ENCODE data around the gene TMEM263. TPM values are rescaled to one million over a fixed set of nuclear protein-coding genes. Genes with fewer than 3 reads are reported as not detected.

The TMEM263 gene
- polyA plus RNA-seq, 1 experiment = 52.3 TPM

- no peak overlapping the region for H3K4me3 ChIP-seq (ENCODE audit: low read depth, low read length)
- CTCF ChIA-PET = no interaction called here
- no peak for DNase-seq (ENCODE audit: low read depth)
- no peaks in the 10 kb centered on the region for H3K27me3 ChIP-seq (ENCODE audit: control insufficient read depth, insufficient read depth, low read length)
- no peak for TF ChIP-seq CTCF (IDR thresholded peaks at IDR 0.05; ENCODE audit: insufficient read depth, low read depth, low read length)
- POLR2A ChIA-PET = no interaction called here
- H3K36me3 ChIP-seq (ENCODE audit: control insufficient read depth, insufficient read depth, low read length) = no peaks in the 10 kb centered on the region
Observed at GRCh38 chr12:106947461-106947860, 8.2 kb upstream of the TMEM263 start.

GRCh38 chr12:106950591-106950990 lies 5.1 kb upstream of the TMEM263 start:
- H3K36me3 ChIP-seq (ENCODE audit: control insufficient read depth, insufficient read depth, low read length) = no peaks in the 10 kb centered on the region
- TF ChIP-seq CTCF (IDR thresholded peaks at IDR 0.05; ENCODE audit: insufficient read depth, low read depth, low read length) = no peak
- no peak overlapping the region for H3K4me3 ChIP-seq (ENCODE audit: low read depth, low read length)
- CTCF ChIA-PET = no interaction called here
- POLR2A ChIA-PET = no interaction called here
- DNase-seq (ENCODE audit: low read depth) = no peak
- H3K27me3 ChIP-seq (ENCODE audit: control insufficient read depth, insufficient read depth, low read length) = no peaks in the 10 kb centered on the region

GRCh38 chr12:106953352-106954250 lies 2.1 kb upstream of the TMEM263 start:
- Histone ChIP-seq H3K4me3 (ENCODE audit: low read depth, low read length) (no peak overlapping the region), H3K36me3 (ENCODE audit: control insufficient read depth, insufficient read depth, low read length) (no peaks in the 10 kb centered on the region), H3K27me3 (ENCODE audit: control insufficient read depth, insufficient read depth, low read length) (no peaks in the 10 kb centered on the region)
- CTCF ChIA-PET = interaction anchor here (1.0 kb wide), 1 partner anchor 138 kb away, joined by 3 read pairs; no protein-coding TSS in a partner anchor
- POLR2A ChIA-PET = interaction anchor here (0.6 kb wide), 1 partner anchor 111 kb away, joined by 5 read pairs; no protein-coding TSS in a partner anchor
- no peak for TF ChIP-seq CTCF (IDR thresholded peaks at IDR 0.05; ENCODE audit: insufficient read depth, low read depth, low read length)
- DNase-seq (ENCODE audit: low read depth) = no peak

- ChIA-PET POLR2A (interaction anchor here (0.6 kb wide), 2 partner anchors 8 to 110 kb away, joined by 5 to 6 read pairs; no protein-coding TSS in a partner anchor), CTCF (interaction anchor here (1.6 kb wide), 1 partner anchor 150 kb away, joined by 3 read pairs; no protein-coding TSS in a partner anchor)
- H3K36me3 ChIP-seq (ENCODE audit: control insufficient read depth, insufficient read depth, low read length) = no peaks in the 10 kb centered on the region
- no peak for DNase-seq (ENCODE audit: low read depth)
- H3K4me3 ChIP-seq (ENCODE audit: low read depth, low read length) = peak overlapping the region; percentile 59
- TF ChIP-seq CTCF (IDR thresholded peaks at IDR 0.05; ENCODE audit: insufficient read depth, low read depth, low read length) = no peak
- no peaks in the 10 kb centered on the region for H3K27me3 ChIP-seq (ENCODE audit: control insufficient read depth, insufficient read depth, low read length)
Observed at GRCh38 chr12:106954462-106955376, 988 bp upstream of the TMEM263 start.

All from BJ (cell line).